HG03442 (cell line): ENCODE measurements around the gene SLC2A1.

ENCODE experiments used
- ATAC-seq: cut with Tn5 transposase; IDR thresholded peaks from one replicate; pipeline ENCODE4 v1.9.1; 2021; ENCODE audit warnings: mild to moderate bottlenecking, moderate library complexity; ENCODE audit not compliant: unreplicated experiment

The SLC2A1 gene

GRCh38 chr1:42958488-42959319, at the start of gene SLC2A1:
Gene SLC2A1 (minus strand): TSS chr1:42958868. CDS start chr1:42958651, 217 bp downstream.
- peak; percentile 80 for ATAC-seq

- no peak for ATAC-seq
Measured at GRCh38 chr1:43007377-43008114, 48.9 kb upstream of the SLC2A1 start.

- no peak for ATAC-seq
Measured at GRCh38 chr1:43005460-43006361, 47.0 kb upstream of the SLC2A1 start.

GRCh38 chr1:43004587-43005459, 46.2 kb upstream of the SLC2A1 start:
- ATAC-seq, result no peak

GRCh38 chr1:43002766-43003165, 44.1 kb upstream of the SLC2A1 start:
- no peak for ATAC-seq

GRCh38 chr1:43002116-43002515, 43.4 kb upstream of the SLC2A1 start:
- no peak for ATAC-seq

GRCh38 chr1:43001434-43001833, 42.8 kb upstream of the SLC2A1 start:
- no peak for ATAC-seq

- ATAC-seq, result no peak
Measured at GRCh38 chr1:43000271-43000670, 41.6 kb upstream of the SLC2A1 start.

- ATAC-seq, result no peak
Measured at GRCh38 chr1:42999308-42999707, 40.6 kb upstream of the SLC2A1 start.

GRCh38 chr1:42998386-42998785, 39.7 kb upstream of the SLC2A1 start:
- ATAC-seq, result no peak

- ATAC-seq, result no peak
Measured at GRCh38 chr1:42996384-42996970, 37.8 kb upstream of the SLC2A1 start.

GRCh38 chr1:42993502-42994136, 35.0 kb upstream of the SLC2A1 start:
- ATAC-seq, result no peak

GRCh38 chr1:42992054-42992571, 33.4 kb upstream of the SLC2A1 start:
- ATAC-seq, result no peak

- ATAC-seq, result no peak
Measured at GRCh38 chr1:42990757-42991346, 32.2 kb upstream of the SLC2A1 start.

- no peak for ATAC-seq
Measured at GRCh38 chr1:42983693-42984092, 25.0 kb upstream of the SLC2A1 start.

GRCh38 chr1:42983253-42983652, 24.6 kb upstream of the SLC2A1 start:
- ATAC-seq, result no peak

GRCh38 chr1:42982641-42983040, 24.0 kb upstream of the SLC2A1 start:
- ATAC-seq, result no peak

GRCh38 chr1:42981871-42982270, 23.2 kb upstream of the SLC2A1 start:
- ATAC-seq, result no peak
